HL-60 (cell line): ENCODE data around the gene NAALADL2.

Experiments used
- DNase-seq, 2 experiments: peaks; one replicate each; pipeline ENCODE4 v3.0.0-alpha.2; 2010 to 2020; ENCODE audit warnings: low read depth in 1 of 2, low spot score in 1 of 2
- H3K27ac ChIP-seq: fragments of 250-450 bp; sonication (Bioruptor Pico); replicated peaks from 2 replicates; pipeline ENCODE4 v1.5.1; 2020; ENCODE audit warnings: mild to moderate bottlenecking, moderate library complexity
- H3K27me3 ChIP-seq: fragments of 250-450 bp; sonication (Bioruptor Pico); 2 replicates; pipeline ENCODE4 v1.5.1; 2021; ENCODE audit warnings: mild to moderate bottlenecking, moderate library complexity; ENCODE audit not compliant: insufficient read depth, poor library complexity, severe bottlenecking
- H3K4me3 ChIP-seq: replicated peaks from 2 replicates; pipeline ENCODE4 v1.5.1; 2011; ENCODE audit warnings: mild to moderate bottlenecking, control low read depth, low read length; ENCODE audit not compliant: insufficient read depth
- GABPA ChIP-seq: IDR thresholded peaks from 2 replicates; pipeline ENCODE4 v1.6.1; 2012; ENCODE audit warnings: low read depth
- POLR2AphosphoS5 ChIP-seq: IDR thresholded peaks from 2 replicates; pipeline ENCODE4 v1.6.1; 2012; ENCODE audit warnings: low read depth
- SPI1 ChIP-seq: IDR thresholded peaks from 2 replicates; pipeline ENCODE4 v1.6.1; 2012; ENCODE audit warnings: low read depth, mild to moderate bottlenecking, borderline replicate concordance
- TF ChIP-seq, protein P1 (sequence below): IDR thresholded peaks from 2 replicates; pipeline ENCODE4 v1.6.1; 2012; ENCODE audit warnings: low read depth; ENCODE audit not compliant: insufficient replicate concordance
- TF ChIP-seq, protein P2 (sequence below): IDR thresholded peaks from one replicate; pipeline ENCODE4 v1.5.1; 2011; ENCODE audit warnings: low read length, control low read depth, inconsistent platforms; ENCODE audit not compliant: insufficient read depth

Gene NAALADL2

DNA sequence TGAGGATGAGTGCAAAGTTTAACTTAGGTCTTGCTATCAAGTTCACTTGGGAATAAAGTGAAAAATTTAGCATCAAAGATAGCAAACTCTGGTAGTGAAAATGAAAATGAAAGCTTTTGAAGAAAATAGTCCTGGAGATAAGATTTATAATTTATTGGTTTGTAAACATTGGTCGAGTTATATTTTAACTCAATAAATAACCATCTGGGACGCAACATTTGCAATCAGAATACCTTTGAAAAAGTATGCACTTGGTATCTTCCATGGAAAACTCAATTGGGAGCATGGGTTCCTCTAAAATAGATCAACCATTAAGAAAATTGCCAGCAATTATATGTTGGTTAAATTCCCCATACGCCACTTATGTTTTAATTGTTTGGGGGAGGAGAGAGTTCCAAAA is 209.5 kb downstream of the NAALADL2 start:
- Histone ChIP-seq H3K27me3 (peaks cover 3% of the 10 kb centered on the region), H3K27ac (no peak overlapping the region), H3K4me3 (no peak overlapping the region)
- TF ChIP-seq SPI1, result no peak
- TF ChIP-seq, protein P1, sequence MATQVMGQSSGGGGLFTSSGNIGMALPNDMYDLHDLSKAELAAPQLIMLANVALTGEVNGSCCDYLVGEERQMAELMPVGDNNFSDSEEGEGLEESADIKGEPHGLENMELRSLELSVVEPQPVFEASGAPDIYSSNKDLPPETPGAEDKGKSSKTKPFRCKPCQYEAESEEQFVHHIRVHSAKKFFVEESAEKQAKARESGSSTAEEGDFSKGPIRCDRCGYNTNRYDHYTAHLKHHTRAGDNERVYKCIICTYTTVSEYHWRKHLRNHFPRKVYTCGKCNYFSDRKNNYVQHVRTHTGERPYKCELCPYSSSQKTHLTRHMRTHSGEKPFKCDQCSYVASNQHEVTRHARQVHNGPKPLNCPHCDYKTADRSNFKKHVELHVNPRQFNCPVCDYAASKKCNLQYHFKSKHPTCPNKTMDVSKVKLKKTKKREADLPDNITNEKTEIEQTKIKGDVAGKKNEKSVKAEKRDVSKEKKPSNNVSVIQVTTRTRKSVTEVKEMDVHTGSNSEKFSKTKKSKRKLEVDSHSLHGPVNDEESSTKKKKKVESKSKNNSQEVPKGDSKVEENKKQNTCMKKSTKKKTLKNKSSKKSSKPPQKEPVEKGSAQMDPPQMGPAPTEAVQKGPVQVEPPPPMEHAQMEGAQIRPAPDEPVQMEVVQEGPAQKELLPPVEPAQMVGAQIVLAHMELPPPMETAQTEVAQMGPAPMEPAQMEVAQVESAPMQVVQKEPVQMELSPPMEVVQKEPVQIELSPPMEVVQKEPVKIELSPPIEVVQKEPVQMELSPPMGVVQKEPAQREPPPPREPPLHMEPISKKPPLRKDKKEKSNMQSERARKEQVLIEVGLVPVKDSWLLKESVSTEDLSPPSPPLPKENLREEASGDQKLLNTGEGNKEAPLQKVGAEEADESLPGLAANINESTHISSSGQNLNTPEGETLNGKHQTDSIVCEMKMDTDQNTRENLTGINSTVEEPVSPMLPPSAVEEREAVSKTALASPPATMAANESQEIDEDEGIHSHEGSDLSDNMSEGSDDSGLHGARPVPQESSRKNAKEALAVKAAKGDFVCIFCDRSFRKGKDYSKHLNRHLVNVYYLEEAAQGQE, result no peak
- TF ChIP-seq, protein P2, sequence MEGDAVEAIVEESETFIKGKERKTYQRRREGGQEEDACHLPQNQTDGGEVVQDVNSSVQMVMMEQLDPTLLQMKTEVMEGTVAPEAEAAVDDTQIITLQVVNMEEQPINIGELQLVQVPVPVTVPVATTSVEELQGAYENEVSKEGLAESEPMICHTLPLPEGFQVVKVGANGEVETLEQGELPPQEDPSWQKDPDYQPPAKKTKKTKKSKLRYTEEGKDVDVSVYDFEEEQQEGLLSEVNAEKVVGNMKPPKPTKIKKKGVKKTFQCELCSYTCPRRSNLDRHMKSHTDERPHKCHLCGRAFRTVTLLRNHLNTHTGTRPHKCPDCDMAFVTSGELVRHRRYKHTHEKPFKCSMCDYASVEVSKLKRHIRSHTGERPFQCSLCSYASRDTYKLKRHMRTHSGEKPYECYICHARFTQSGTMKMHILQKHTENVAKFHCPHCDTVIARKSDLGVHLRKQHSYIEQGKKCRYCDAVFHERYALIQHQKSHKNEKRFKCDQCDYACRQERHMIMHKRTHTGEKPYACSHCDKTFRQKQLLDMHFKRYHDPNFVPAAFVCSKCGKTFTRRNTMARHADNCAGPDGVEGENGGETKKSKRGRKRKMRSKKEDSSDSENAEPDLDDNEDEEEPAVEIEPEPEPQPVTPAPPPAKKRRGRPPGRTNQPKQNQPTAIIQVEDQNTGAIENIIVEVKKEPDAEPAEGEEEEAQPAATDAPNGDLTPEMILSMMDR, result no peak
- TF ChIP-seq POLR2AphosphoS5, result no peak
- TF ChIP-seq GABPA, result no peak
- no peak for DNase-seq

DNA sequence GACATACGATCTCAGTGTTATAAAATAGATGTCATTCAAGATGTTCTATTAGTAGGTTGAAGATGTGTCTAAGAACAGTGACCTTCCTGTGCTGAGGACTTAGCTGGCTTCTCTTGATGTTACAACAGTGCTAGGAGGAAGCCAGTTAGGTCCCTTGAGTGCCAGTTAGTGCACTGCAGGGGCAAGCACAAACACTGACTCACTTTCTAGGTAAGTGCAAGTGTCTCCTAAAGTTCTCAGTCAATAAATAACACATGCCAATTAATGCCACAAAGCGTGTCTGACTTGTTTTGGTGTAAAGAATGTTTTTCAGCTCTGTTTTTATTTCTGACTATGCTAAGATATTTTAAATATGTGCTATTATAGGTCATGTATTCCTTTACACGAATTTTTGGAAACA is 211.8 kb downstream of the NAALADL2 start:
- Histone ChIP-seq H3K27ac (no peak overlapping the region), H3K27me3 (peaks cover 3% of the 10 kb centered on the region), H3K4me3 (no peak overlapping the region)
- no peak for DNase-seq
- TF ChIP-seq, protein P1, result no peak
- TF ChIP-seq GABPA (no peak), POLR2AphosphoS5 (no peak), SPI1 (no peak)
- TF ChIP-seq, protein P2, result no peak

DNA sequence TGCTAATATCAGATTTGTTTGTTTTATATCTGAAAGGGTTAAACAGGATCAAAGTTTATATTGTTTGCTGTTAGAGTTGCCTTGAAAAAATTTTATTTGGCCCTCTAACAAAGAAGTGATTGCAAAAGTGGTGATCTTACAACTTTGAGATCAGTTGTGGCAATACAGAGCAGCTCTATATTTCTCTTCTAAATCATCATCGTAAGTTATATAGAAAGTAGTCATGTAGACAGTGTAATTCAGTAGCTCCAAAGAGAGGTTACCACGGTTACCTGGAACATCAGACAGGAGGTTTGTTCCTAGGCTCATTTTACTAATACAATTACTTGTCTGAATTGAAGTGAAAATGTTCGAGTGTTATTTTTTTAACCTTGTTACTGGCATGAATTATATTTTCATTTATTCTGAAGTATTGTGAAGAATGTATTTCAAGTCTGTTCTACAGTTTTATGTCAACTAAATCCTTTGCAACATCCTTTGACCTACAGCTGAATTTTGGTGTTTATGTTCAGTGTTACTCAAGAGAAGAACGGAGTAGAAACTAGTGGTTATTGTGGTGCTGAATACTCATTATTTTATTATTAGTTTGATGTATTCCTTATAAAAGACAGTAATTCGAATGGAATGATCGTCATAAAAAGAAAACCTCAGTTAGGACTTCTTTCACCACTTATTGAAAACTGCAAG is 214.2 kb downstream of the NAALADL2 start:
- DNase-seq, result no peak
- TF ChIP-seq, protein P2, result no peak
- TF ChIP-seq SPI1 (no peak), POLR2AphosphoS5 (no peak), GABPA (no peak)
- TF ChIP-seq, protein P1, result no peak

More for the DNA sequence above, 214.2 kb downstream of the NAALADL2 start:
- Histone ChIP-seq H3K4me3 (no peak overlapping the region), H3K27me3 (peaks cover 2% of the 10 kb centered on the region), H3K27ac (no peak overlapping the region)
